K562 (cell line): ENCODE measurements around the gene SELENOK. TPM values are rescaled to one million over a fixed set of nuclear protein-coding genes. Genes with fewer than 3 reads are reported as not detected.
A peak's percentile ranks its signal among the peaks of the same experiment; 100 is the strongest.

Experiments used
- ATAC-seq: fragments of 200-7000 bp; cut with Tn5 transposase; 3 replicates; pipeline ENCODE4 v1.9.1; 2020; ENCODE audit warnings: moderate library complexity
- BruUV-seq: library from RNA; stranded (reverse); fragments of 400-500 nt; replicated peaks from 2 replicates; lab custom pipeline; 2021; lab: Mats Ljungman, UMichigan
- CTCF ChIA-PET: fragments of 300-600 bp; formaldehyde crosslinking; extraction: SDS; loops from one replicate; lab custom pipeline; 2021; ENCODE audit warnings: low intra/inter-chr PET ratio; lab: Yijun Ruan, JAX
- POLR2A ChIA-PET: fragments of 300-600, 350-650 bp; sonication (Branson Sonifier 250); formaldehyde crosslinking; extraction: SDS; loops from one replicate; lab custom pipeline; 2021; ENCODE audit warnings: antibody characterized with exemption, inconsistent platforms; lab: Yijun Ruan, JAX
- DNase-seq, 4 experiments: peaks; one replicate each; pipeline versions ENCODE4 v3.0.0 to v3.0.0-alpha.2; 2011 to 2018; ENCODE audit warnings: low spot score in 3 of 4, mixed read lengths in 3 of 4; ENCODE audit errors: extremely low read depth in 1 of 4
- FAIRE-seq: peaks from 2 replicates; lab custom pipeline; 2011; peaks lifted over from hg19 to GRCh38; lab: Jason Lieb, UNC
- H2AFZ ChIP-seq: 2 replicates; pipeline ENCODE4 v1.6.0; 2011; ENCODE audit warnings: low read depth, low read length, control low read depth, inconsistent platforms
- H3K27ac ChIP-seq: fragments of 200-600 bp; 3 replicates; pipeline ENCODE4 v1.8.0; 2011; ENCODE audit warnings: low read depth, mild to moderate bottlenecking, control low read depth, inconsistent platforms, low read length, moderate library complexity, mixed read lengths; ENCODE audit errors: extremely low read depth
- H3K27me3 ChIP-seq, 2 experiments: fragments of 300-600 bp in 1 of 2; 2 replicates in 1 of 2; 3 replicates in 1 of 2; pipeline versions ENCODE4 v1.6.0 to v1.8.0; 2011; ENCODE audit warnings: inconsistent platforms in 2 of 2, low read length in 2 of 2, mild to moderate bottlenecking in 1 of 2, mixed read lengths in 1 of 2, moderate library complexity in 1 of 2; ENCODE audit not compliant: control insufficient read depth in 2 of 2, insufficient read depth in 2 of 2
- H3K36me3 ChIP-seq: fragments of 300-600 bp; 3 replicates; pipeline ENCODE4 v1.8.0; 2011; ENCODE audit warnings: mild to moderate bottlenecking, low read length, inconsistent platforms; ENCODE audit not compliant: control insufficient read depth, insufficient read depth
- H3K4me1 ChIP-seq, 2 experiments: fragments of 200-600 bp in 1 of 2; replicated peaks in 1 of 2; 2 replicates in 1 of 2; 3 replicates in 1 of 2; pipeline versions ENCODE4 v1.5.1 to v1.8.0; 2011; ENCODE audit warnings: inconsistent platforms in 2 of 2, low read length in 2 of 2, mild to moderate bottlenecking in 1 of 2, mixed read lengths in 1 of 2, moderate library complexity in 1 of 2; ENCODE audit not compliant: control insufficient read depth in 2 of 2, insufficient read depth in 2 of 2
- H3K4me2 ChIP-seq: 2 replicates; pipeline ENCODE4 v1.6.1; 2011; ENCODE audit warnings: low read length, control low read depth, inconsistent platforms, mixed read lengths; ENCODE audit not compliant: insufficient read depth
- H3K4me3 ChIP-seq: fragments of 200-600 bp; sonication (generic), shearing (Covaris generic); 2 replicates; pipeline ENCODE4 v1.5.1; 2016; ENCODE audit warnings: control low read depth, inconsistent platforms
- H3K79me2 ChIP-seq: fragments of 200-600 bp; 3 replicates; pipeline ENCODE4 v1.8.0; 2011; ENCODE audit warnings: low read length, inconsistent platforms; ENCODE audit not compliant: control insufficient read depth, insufficient read depth
- H3K9ac ChIP-seq, 2 experiments: 2 replicates each; pipeline versions ENCODE4 v1.6.0 to v1.6.1; 2011; ENCODE audit warnings: low read depth in 2 of 2, low read length in 2 of 2, control low read depth in 1 of 2, inconsistent platforms in 1 of 2, mild to moderate bottlenecking in 1 of 2, mixed read lengths in 1 of 2; ENCODE audit not compliant: insufficient read depth in 1 of 2
- H3K9me1 ChIP-seq: one replicate; pipeline ENCODE4 v1.6.0; 2011; ENCODE audit warnings: inconsistent platforms, mild to moderate bottlenecking, low read length, moderate library complexity; ENCODE audit not compliant: control insufficient read depth, insufficient read depth
- H3K9me3 ChIP-seq: replicated peaks from 2 replicates; pipeline ENCODE4 v1.5.1; 2011; ENCODE audit warnings: low read depth, low read length, inconsistent platforms; ENCODE audit not compliant: control insufficient read depth, insufficient read depth
- H4K20me1 ChIP-seq: replicated peaks from 2 replicates; pipeline ENCODE4 v1.6.1; 2011; ENCODE audit warnings: low read length, inconsistent platforms, mixed read lengths; ENCODE audit not compliant: control insufficient read depth, insufficient read depth
- ATF3 ChIP-seq, 2 experiments: fragments of 450-650 bp in 1 of 2; sonication (generic) in 1 of 2; formaldehyde crosslinking in 1 of 2; IDR thresholded peaks in 1 of 2; conservative IDR thresholded peaks in 1 of 2; 2 replicates each; pipeline versions ENCODE4 v1.6.1 to v1.8.1; 2016 to 2023; ENCODE audit warnings: mild to moderate bottlenecking in 2 of 2, moderate library complexity in 2 of 2, inconsistent platforms in 1 of 2, missing genetic modification reagents in 1 of 2
- CGGBP1 ChIP-seq: fragments of 250-450 bp; sonication (Bioruptor Pico); IDR thresholded peaks from 2 replicates; pipeline ENCODE4 v1.9.0; 2021; ENCODE audit warnings: mild to moderate bottlenecking
- CREB1 ChIP-seq, 2 experiments: sonication (generic) in 1 of 2; formaldehyde crosslinking in 1 of 2; IDR thresholded peaks; 2 replicates each; pipeline versions ENCODE4 v1.6.1 to v1.8.0; 2012 to 2022; ENCODE audit warnings: inconsistent platforms in 1 of 2, mild to moderate bottlenecking in 1 of 2, missing genetic modification reagents in 1 of 2, moderate library complexity in 1 of 2
- CREM ChIP-seq: IDR thresholded peaks from 2 replicates; pipeline ENCODE4 v1.6.1; 2014; ENCODE audit warnings: antibody characterized with exemption, low read depth
- CUX1 ChIP-seq: fragments of 200-800 bp; sonication (Bioruptor generic); IDR thresholded peaks from 2 replicates; pipeline ENCODE4 v1.6.1; 2016; ENCODE audit warnings: missing genetic modification characterization, missing compliant biosample characterization
- GTF3C2 ChIP-seq: IDR thresholded peaks from 3 replicates; pipeline ENCODE4 v1.6.1; 2011; ENCODE audit warnings: borderline replicate concordance, mild to moderate bottlenecking, moderate library complexity; ENCODE audit not compliant: insufficient read length; ENCODE audit errors: extremely low read depth
- JUND ChIP-seq, 2 experiments: IDR thresholded peaks; 2 replicates in 1 of 2; 3 replicates in 1 of 2; pipeline ENCODE4 v1.6.1; 2011; ENCODE audit warnings: borderline replicate concordance in 2 of 2, low read depth in 2 of 2, low read length in 2 of 2, improper control_type of control experiment in 1 of 2, missing biosample characterization in 1 of 2, missing genetic modification characterization in 1 of 2, missing genetic modification reagents in 1 of 2
- ZKSCAN8 ChIP-seq: fragments of 200-800 bp; sonication (Bioruptor generic); IDR thresholded peaks from 2 replicates; pipeline ENCODE4 v1.6.1; 2016; ENCODE audit warnings: missing genetic modification characterization, missing compliant biosample characterization
- WGBS: fragments of 100-300 bp; shearing (Covaris generic); methylation state at CpG from one replicate; pipeline ENCODE4 v1.1.6; 2016; ENCODE audit warnings: low coverage, mixed read lengths; ENCODE audit not compliant: insufficient coverage; ENCODE audit errors: missing lambda C conversion rate; 5-methylcytosine and 5-hydroxymethylcytosine counted together
- in situ Hi-C: fragments of 300-500 bp; cut with MboI; formaldehyde crosslinking; loops from 4 replicates; pipeline ENCODE4 v1.15.0; 2018; ENCODE audit warnings: inconsistent platforms, mixed read lengths
- intact Hi-C: fragments of 100-400 bp; cut with micrococcal nuclease; formaldehyde crosslinking; loops from 2 replicates; pipeline ENCODE4 v1.14.2; 2022
- polyA plus RNA-seq, 8 experiments: library from polyadenylated mRNA; depleted of rRNA in 4 of 8; stranded (reverse) in 5 of 8; unstranded in 3 of 8; fragments of >200 nt; fragmentation: Nextera tagmentation in 2 of 8; fragmentation: Illumina TruSeq in 1 of 8; extraction: Ambion mirVana in 2 of 8; extraction: Trizol in 1 of 8; gene quantifications; 2 replicates each; pipeline versions ENCODE4 v1.2.1 to v1.2.3, GENCODE V29; 2011 to 2014; ENCODE audit warnings: inconsistent platforms in 1 of 8, missing spikeins in 1 of 8
- total RNA-seq, 7 experiments: library from RNA; depleted of rRNA in 6 of 7; stranded (reverse); fragments of >200 nt in 6 of 7; fragmentation: Illumina TruSeq in 2 of 7; extraction: Trizol in 2 of 7; gene quantifications; 2 replicates each; pipeline versions ENCODE4 v1.2.1 to v1.2.3, GENCODE V29; 2011 to 2021; ENCODE audit warnings: low replicate concordance in 1 of 7

Gene SELENOK
- total and polyA plus RNA-seq, 9 of the 15 experiments (the other 6 are each of a cell fraction or from before 2014, with no cell fraction given): 18.3 to 164 (median 34.8) TPM

GRCh38 chr3:53890726-53891475 is 758 bp downstream of the SELENOK start:
- Histone ChIP-seq H3K79me2 (peaks cover 21% of the 10 kb centered on the region), H4K20me1 (peaks cover 13% of the 10 kb centered on the region; the same call in 1 of the 2 replicates), H3K4me3 (peak overlapping the region; percentile 81), H3K9me1 (peaks cover 2% of the 10 kb centered on the region), H3K4me1 (peaks cover 0 to 11% of the 10 kb centered on the region in 2 experiments; a peak in 3 of 5 replicates), H2AFZ (peak overlapping the region; percentile 93), H3K4me2 (peak overlapping the region; percentile 73), H3K27ac (peak overlapping the region; percentile 85), H3K36me3 (peaks cover 18% of the 10 kb centered on the region), H3K9ac (peak overlapping the region; percentile 84 to 93), H3K27me3 (no peaks in the 10 kb centered on the region), H3K9me3 (no peaks in the 10 kb centered on the region)
- intact Hi-C loops (no loop called here), in situ Hi-C loops (no loop called here)
- ChIA-PET CTCF (no interaction called here), POLR2A (interaction anchor here (0.7 to 1.4 kb wide), 3 partner anchors 10 to 38 kb away, joined by 3 to 5 read pairs (median 3); no protein-coding TSS in a partner anchor)
- BruUV-seq: no TSS peak
- ATAC-seq (peak; percentile 68), FAIRE-seq (peak; percentile 72), DNase-seq (peak in 2 of 4 experiments; percentile 27 to 60)
- WGBS: 2% methylated on average over 12 of the region's 21 CpGs
- peak; percentile 68 for TF ChIP-seq CREM
- TF ChIP-seq ZKSCAN8 (CRISPR knock-in tag): 0 out of 2 replicates have a peak, but pooled peaks have one; percentile 1
- TF ChIP-seq CUX1 (CRISPR knock-in tag): no peak
- TF ChIP-seq GTF3C2: peak; percentile 59
- no peak for TF ChIP-seq CGGBP1 (CRISPR knock-in tag)
- TF ChIP-seq CREB1 (IDR thresholded peaks at IDR 0.05): 0 out of 2 replicates have a peak, but pooled peaks have one; percentile 24
- no peak for TF ChIP-seq CREB1 (CRISPR knock-in tag; IDR thresholded peaks at IDR 0.05)
- TF ChIP-seq ATF3 (IDR thresholded peaks at IDR 0.05): peak; percentile 75
- no peak for TF ChIP-seq ATF3 (CRISPR knock-in tag; conservative IDR thresholded peaks at IDR 0.05)
- peak; percentile 49; the same call in 1 of the 2 replicates for TF ChIP-seq JUND (IDR thresholded peaks at IDR 0.05; ENCODE audit: borderline replicate concordance, low read depth, low read length)
- TF ChIP-seq JUND (tag; IDR thresholded peaks at IDR 0.05; ENCODE audit: borderline replicate concordance, low read depth, low read length): peak; percentile 69; the same call in 2 of the 3 replicates
